ENCODE measurements around the gene COL3A1. TPM values are rescaled to one million over a fixed set of nuclear protein-coding genes. Genes with fewer than 3 reads are reported as not detected.

The COL3A1 gene
- total and polyA plus RNA-seq, 2 experiments from 2014 or later, result 0.17 to 0.31 TPM

DNA sequence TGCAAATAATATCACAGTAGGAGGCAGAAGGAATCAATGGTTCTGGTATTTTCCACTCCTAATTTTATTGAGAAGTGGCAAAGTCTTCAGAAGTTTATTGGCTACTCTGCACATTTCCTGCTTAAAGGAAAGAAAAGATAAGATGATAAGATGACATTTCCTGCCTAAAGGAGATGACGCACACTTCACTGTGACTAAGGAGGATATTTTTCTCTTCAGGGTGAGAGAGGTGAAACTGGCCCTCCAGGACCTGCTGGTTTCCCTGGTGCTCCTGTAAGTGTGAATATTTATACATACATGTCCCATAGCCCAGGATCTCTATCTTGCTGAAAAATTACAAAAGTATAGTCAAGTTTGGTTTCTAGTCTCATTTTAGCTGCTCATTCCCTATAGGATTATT, 27.9 kb downstream of the COL3A1 start (continued):
- TF ChIP-seq CTCF (conservative IDR thresholded peaks at IDR 0.05; ENCODE audit: low read depth in 2 of 2) (no peak), REST (IDR thresholded peaks at IDR 0.05; ENCODE audit: unreplicated experiment) (no peak), NANOG (IDR thresholded peaks at IDR 0.05; ENCODE audit: borderline replicate concordance) (no peak)

GRCh38 chr2:189008555-189009262, 34.5 kb downstream of the COL3A1 start:
- Mint-ChIP-seq H3K27me3 (ENCODE audit: insufficient read depth, low read depth, poor library complexity) (no peaks in the 10 kb centered on the region), H3K36me3 (ENCODE audit: low read depth) (no peaks in the 10 kb centered on the region), H3K9me3 (no peaks in the 10 kb centered on the region), H3K4me1 (no peaks in the 10 kb centered on the region), H3K27ac (no peak overlapping the region), H3K4me3 (no peak overlapping the region)
- Histone ChIP-seq H2AFZ (0 out of 2 replicates have a peak overlapping the region, but pooled peaks have one; percentile 35), H3K27ac (ENCODE audit: low read depth) (no peak overlapping the region), H3K36me3 (ENCODE audit: insufficient read depth) (no peaks in the 10 kb centered on the region), H3K79me2 (replicated peaks; ENCODE audit: insufficient read depth) (no peaks in the 10 kb centered on the region), H3F3A (replicated peaks; ENCODE audit: low read depth) (no peaks in the 10 kb centered on the region), H3K27me3 (ENCODE audit: insufficient read depth) (no peaks in the 10 kb centered on the region), H3K4me1 (ENCODE audit: insufficient read depth) (no peaks in the 10 kb centered on the region), H3K4me2 (no peak overlapping the region), H4K20me1 (replicated peaks; ENCODE audit: insufficient read depth) (no peaks in the 10 kb centered on the region), H3K4me3 (no peak overlapping the region), H3K9me2 (ENCODE audit: insufficient read depth) (no peaks in the 10 kb centered on the region)
- no peak for ATAC-seq
- DNase-seq (ENCODE audit: low spot score), result no peak
- TF ChIP-seq ZNF114 (CRISPR knock-in tag; IDR thresholded peaks at IDR 0.05) (no peak), EZH2phosphoT487 (IDR thresholded peaks at IDR 0.05; ENCODE audit: unreplicated experiment) (no peak), STAT1 (IDR thresholded peaks at IDR 0.05; ENCODE audit: unreplicated experiment) (no peak), JUNB (IDR thresholded peaks at IDR 0.05; ENCODE audit: unreplicated experiment) (no peak), REST (IDR thresholded peaks at IDR 0.05; ENCODE audit: unreplicated experiment) (no peak), ZNF331 (CRISPR knock-in tag; IDR thresholded peaks at IDR 0.05; ENCODE audit: low read depth) (no peak)
- TF ChIP-seq, protein P1, sequence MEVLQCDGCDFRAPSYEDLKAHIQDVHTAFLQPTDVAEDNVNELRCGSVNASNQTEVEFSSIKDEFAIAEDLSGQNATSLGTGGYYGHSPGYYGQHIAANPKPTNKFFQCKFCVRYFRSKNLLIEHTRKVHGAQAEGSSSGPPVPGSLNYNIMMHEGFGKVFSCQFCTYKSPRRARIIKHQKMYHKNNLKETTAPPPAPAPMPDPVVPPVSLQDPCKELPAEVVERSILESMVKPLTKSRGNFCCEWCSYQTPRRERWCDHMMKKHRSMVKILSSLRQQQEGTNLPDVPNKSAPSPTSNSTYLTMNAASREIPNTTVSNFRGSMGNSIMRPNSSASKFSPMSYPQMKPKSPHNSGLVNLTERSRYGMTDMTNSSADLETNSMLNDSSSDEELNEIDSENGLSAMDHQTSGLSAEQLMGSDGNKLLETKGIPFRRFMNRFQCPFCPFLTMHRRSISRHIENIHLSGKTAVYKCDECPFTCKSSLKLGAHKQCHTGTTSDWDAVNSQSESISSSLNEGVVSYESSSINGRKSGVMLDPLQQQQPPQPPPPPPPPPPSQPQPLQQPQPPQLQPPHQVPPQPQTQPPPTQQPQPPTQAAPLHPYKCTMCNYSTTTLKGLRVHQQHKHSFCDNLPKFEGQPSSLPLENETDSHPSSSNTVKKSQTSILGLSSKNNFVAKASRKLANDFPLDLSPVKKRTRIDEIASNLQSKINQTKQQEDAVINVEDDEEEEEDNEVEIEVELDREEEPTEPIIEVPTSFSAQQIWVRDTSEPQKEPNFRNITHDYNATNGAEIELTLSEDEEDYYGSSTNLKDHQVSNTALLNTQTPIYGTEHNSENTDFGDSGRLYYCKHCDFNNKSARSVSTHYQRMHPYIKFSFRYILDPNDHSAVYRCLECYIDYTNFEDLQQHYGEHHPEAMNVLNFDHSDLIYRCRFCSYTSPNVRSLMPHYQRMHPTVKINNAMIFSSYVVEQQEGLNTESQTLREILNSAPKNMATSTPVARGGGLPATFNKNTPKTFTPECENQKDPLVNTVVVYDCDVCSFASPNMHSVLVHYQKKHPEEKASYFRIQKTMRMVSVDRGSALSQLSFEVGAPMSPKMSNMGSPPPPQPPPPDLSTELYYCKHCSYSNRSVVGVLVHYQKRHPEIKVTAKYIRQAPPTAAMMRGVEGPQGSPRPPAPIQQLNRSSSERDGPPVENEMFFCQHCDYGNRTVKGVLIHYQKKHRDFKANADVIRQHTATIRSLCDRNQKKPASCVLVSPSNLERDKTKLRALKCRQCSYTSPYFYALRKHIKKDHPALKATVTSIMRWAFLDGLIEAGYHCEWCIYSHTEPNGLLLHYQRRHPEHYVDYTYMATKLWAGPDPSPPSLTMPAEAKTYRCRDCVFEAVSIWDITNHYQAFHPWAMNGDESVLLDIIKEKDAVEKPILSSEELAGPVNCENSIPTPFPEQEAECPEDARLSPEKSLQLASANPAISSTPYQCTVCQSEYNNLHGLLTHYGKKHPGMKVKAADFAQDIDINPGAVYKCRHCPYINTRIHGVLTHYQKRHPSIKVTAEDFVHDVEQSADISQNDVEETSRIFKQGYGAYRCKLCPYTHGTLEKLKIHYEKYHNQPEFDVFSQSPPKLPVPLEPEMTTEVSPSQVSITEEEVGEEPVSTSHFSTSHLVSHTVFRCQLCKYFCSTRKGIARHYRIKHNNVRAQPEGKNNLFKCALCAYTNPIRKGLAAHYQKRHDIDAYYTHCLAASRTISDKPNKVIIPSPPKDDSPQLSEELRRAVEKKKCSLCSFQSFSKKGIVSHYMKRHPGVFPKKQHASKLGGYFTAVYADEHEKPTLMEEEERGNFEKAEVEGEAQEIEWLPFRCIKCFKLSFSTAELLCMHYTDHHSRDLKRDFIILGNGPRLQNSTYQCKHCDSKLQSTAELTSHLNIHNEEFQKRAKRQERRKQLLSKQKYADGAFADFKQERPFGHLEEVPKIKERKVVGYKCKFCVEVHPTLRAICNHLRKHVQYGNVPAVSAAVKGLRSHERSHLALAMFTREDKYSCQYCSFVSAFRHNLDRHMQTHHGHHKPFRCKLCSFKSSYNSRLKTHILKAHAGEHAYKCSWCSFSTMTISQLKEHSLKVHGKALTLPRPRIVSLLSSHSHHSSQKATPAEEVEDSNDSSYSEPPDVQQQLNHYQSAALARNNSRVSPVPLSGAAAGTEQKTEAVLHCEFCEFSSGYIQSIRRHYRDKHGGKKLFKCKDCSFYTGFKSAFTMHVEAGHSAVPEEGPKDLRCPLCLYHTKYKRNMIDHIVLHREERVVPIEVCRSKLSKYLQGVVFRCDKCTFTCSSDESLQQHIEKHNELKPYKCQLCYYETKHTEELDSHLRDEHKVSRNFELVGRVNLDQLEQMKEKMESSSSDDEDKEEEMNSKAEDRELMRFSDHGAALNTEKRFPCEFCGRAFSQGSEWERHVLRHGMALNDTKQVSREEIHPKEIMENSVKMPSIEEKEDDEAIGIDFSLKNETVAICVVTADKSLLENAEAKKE (CRISPR knock-in tag; IDR thresholded peaks at IDR 0.05), result no peak
